Suprapubic skin (tissue), 4 donors: ENCODE results near the gene CNP.

Source experiments
- EP300 ChIP-seq: sonication (generic); formaldehyde crosslinking; IDR thresholded peaks from one replicate; pipeline ENCODE4 v1.6.1; 2017; ENCODE audit warnings: antibody characterized with exemption
- POLR2A ChIP-seq, 2 donors: fragments of 450-650 bp; IDR thresholded peaks; one replicate each; pipeline ENCODE4 v1.6.1; 2017; ENCODE audit warnings: antibody characterized with exemption in 2 of 2, mild to moderate bottlenecking in 2 of 2, moderate library complexity in 2 of 2
- POLR2AphosphoS5 ChIP-seq, 3 donors: sonication (generic); formaldehyde crosslinking; IDR thresholded peaks; one replicate each; pipeline ENCODE4 v1.6.1; 2017; ENCODE audit warnings: antibody characterized with exemption in 3 of 3
- TF ChIP-seq, protein P1 (sequence below), 2 donors: fragments of 200-600 bp in 1 of 2; fragments of 450-650 bp in 1 of 2; sonication (generic) in 1 of 2; IDR thresholded peaks; one replicate each; pipeline ENCODE4 v1.5.1; 2016 to 2019; ENCODE audit warnings: antibody characterized with exemption in 2 of 2, mild to moderate bottlenecking in 1 of 2, moderate library complexity in 1 of 2

DNA sequence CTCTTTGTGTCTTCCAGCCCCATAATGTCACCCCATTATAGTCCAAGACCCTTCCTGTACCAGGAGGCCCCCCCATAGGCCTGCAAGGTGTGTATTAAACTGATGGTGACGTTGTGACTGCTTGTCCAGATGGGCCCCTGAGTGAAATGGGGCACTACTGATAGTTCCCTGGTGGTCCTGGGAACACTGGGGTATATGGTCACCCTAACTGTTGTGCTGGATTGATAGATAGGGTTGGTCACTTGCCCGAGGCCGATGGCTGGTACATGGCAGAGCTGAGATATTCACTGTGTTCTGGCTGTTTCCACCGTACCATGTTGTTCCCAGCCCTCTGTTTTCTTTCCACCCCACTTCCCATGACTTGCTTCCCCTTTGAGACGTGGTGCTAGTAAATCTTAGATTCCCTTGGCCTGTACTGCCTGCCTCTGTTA, 4.3 kb downstream of the CNP start:
- TF ChIP-seq POLR2AphosphoS5 (IDR thresholded peaks at IDR 0.05) (no peak), POLR2A (IDR thresholded peaks at IDR 0.05) (no peak), EP300 (no peak)
- TF ChIP-seq, protein P1, sequence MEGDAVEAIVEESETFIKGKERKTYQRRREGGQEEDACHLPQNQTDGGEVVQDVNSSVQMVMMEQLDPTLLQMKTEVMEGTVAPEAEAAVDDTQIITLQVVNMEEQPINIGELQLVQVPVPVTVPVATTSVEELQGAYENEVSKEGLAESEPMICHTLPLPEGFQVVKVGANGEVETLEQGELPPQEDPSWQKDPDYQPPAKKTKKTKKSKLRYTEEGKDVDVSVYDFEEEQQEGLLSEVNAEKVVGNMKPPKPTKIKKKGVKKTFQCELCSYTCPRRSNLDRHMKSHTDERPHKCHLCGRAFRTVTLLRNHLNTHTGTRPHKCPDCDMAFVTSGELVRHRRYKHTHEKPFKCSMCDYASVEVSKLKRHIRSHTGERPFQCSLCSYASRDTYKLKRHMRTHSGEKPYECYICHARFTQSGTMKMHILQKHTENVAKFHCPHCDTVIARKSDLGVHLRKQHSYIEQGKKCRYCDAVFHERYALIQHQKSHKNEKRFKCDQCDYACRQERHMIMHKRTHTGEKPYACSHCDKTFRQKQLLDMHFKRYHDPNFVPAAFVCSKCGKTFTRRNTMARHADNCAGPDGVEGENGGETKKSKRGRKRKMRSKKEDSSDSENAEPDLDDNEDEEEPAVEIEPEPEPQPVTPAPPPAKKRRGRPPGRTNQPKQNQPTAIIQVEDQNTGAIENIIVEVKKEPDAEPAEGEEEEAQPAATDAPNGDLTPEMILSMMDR (IDR thresholded peaks at IDR 0.05), result no peak
